ENCODE results near the gene C18orf63.

GRCh38 chr18:74342416-74343043, 26.9 kb downstream of the C18orf63 start:
- TF ChIP-seq CTCF (IDR thresholded peaks at IDR 0.05) = peak; percentile 66 to 88 (median 77)
- TF ChIP-seq POLR2A (IDR thresholded peaks at IDR 0.05) = no peak
